LoVo (cell line): ENCODE measurements around the gene CIAPIN1.
A peak's percentile ranks its signal among the peaks of the same experiment; 100 is the strongest.
"Not testable (repeated sequence)": the region's sequence is repeated elsewhere in the genome, so short reads cannot be mapped to it uniquely, and the experiment has no call there.

ENCODE experiments used
- DNase-seq: peaks from one replicate; pipeline ENCODE4 v3.0.0-alpha.2; 2016; ENCODE audit warnings: low spot score

CIAPIN1 gene

DNA sequence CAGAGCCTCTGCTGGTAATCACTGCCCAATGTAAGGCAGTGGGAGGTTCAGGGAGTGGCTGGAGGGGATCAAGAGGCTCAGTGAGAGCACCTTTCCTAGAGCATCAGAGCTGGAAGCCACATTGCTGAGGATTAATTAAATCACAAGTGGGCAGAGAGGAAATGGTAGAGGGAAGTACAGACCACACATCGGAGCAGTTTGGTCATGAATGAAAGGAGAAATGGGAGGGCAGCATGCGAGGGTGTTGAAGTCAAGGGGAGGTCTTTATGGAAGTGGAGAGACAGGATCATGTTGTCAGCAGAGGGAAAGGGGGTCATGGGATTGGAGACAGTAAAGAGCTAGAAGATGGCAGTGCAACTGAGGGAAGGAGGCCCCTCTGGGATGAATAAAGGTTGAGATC, 40.3 kb downstream of the CIAPIN1 start:
- DNase-seq = no peak

DNA sequence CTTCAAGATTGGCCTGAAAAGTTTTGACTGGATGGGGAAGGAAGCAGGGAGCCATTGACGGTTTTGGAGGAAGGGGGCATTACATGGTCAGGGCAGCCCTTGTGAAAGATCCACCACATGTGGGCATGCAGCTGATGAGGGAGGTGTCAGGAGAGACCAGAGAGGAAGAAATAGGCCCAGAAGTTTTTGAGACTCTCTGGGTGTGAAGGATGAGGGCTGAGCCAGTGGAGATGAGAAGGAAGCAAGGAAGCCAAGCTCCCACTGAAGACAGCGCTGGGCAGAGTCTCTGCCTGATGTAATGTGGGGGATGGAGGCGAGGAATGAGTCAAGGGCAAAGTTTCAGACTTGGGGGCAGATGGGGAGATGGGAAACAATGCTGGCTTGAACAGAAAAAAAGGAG, 42.1 kb downstream of the CIAPIN1 start:
- no peak for DNase-seq

DNA sequence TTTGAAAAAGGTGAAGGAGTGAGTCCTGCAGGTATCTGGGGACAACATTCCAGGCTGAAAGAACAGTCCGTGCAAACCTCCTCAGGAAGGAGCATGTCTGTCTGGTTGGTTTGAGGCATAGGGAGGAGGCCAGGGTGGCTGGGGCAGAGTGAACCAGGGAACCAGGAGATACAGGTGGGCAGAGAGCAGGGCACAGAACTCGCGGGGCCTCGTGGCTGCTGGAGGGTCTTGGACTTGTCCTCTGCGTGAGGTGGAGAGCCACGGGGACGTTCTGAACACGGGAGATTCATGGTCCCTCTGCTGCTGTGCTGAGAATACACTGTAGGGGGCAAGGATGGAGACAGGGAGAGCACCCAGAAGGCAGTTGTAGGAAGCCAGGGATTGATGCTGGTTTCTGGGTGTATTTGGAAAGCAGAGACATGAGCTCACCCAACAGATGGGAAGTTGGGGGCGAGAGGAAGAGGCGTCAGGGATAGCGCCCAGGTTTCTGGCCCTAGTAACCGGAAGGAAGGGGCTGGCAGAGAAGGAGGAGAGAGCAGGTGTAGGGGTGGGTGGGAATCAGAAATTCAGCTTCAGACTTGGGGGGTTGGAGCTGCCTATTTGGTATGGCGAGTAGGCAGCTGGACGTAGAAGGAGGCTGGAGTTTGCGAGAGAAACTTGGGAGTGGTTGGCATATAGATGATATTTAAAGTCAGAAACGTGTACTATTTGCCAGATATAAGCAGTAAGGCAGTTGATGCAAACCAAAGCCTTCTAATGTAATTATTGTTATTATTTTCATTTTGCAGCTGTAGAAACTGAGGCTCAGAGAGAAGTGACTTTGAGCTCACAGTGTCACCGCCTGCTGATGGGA, 43.0 kb downstream of the CIAPIN1 start, which contains the start of gene CCL17:
TSS of gene CCL17 (plus strand) at position 803 of the 853 bp plus-strand sequence. CDS start 9,166 bp downstream, outside the sequence.
- no peak for DNase-seq

DNA sequence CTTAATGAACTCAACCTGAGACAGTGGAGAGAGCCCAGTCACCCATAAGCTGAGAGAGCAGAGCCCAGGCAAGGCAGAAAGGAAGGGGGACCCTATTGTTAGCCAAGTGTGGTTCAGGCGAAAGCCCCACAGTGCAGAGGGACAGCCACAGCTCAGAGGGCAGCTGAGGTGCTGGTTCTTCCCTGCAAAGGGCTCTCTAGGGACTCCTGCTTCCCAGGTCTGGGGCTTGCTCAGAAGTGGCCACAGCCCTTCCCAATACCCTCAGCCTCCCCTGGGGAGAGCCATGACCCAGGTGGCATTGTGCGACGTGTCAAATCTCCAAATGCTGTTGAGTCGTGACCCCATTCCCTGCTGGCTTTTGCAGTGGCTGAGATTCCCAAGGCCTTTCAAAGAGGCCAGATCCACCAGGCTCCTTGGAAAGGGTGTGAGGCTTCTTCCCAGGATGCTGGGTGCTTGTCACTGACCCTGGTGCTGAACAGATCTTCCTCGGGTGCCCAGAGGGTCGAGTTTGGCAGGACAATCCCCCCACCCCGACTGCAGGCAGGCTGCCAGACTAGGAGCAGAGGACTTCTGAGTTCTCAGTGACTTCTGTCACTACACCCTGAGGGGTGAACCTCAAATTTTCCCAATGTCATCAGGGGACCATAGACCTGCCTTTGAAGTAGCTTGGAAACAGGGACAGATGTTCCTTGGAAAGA, 45.1 kb downstream of the CIAPIN1 start:
- DNase-seq = no peak

DNA sequence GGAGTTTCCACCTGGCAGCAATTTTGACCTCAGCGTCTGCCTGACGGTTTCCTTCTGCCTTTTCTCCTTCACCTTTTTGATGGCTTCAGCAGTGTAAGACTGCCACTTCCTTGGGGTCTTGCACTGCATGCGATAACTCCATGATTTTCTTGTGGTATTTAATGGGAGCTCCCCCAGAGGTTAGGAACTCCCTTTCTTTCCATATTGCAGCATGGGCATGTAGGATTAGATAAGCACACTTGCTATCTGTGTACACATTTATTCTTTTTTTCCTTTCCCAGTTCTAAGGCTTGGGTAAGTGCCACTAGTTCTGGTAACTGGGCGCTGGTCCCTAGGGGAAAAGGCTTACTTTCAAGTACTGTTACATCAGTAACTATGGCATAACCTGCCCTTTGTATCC, 49.7 kb downstream of the CIAPIN1 start:
- not testable (repeated sequence) for DNase-seq

DNA sequence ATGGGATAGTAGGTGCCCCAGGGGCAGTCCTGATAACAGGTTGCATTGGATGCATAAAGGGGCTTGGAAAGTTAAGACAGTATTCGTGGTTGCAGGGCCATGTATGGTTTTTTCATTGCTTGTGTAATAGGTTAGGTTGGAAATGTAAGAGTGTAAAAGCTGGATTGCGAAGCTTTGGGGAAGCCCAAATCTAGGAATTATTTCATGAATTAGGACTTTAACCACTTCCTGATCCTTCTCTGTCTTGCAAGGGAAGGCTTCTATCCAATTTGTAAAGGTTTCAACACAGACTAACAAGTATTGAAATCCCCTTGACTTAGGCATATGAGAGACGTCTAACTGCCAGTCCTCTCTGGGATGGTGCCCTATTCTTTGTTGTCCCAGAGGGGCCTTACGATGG, 50.4 kb downstream of the CIAPIN1 start:
- no peak for DNase-seq

DNA sequence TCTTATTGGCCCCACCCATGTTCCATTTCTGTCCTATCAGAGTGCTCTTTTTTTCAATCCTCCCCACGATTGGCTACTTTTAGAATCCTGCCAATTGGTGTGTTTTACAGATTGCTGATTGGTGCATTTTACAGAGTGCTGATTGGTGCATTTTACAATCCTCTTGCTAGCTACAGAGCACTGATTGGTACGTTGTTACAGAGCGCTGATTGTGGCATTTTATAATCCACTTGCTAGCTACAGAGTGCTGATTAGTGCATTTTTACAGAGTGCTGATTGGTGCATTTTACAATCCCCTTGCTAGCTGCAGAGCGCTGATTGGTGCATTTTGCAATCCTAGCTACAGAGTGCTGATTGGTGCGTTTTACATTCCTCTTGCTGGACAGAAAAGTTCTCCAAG, 52.2 kb downstream of the CIAPIN1 start:
- no peak for DNase-seq

DNA sequence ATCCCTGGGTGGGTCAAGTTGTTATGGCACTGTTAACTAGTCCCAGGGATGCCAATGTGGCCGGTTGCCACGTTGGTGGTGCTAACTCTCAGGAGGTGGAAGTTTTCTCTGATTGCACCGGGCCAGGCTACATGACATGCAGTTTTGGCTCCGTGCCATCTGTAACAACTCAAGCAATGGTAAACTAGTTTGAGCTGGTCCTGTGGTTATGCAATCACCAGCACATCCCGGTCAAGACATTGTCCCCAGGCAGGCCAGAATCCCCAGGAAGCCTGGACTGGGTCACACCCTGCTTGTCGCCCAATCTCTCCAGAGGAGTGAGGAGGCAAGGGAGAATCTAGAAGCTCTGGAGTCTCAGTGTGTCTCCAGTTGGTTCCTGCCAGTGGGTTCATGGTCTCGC, 52.7 kb downstream of the CIAPIN1 start:
- peak; percentile 28 for DNase-seq

DNA sequence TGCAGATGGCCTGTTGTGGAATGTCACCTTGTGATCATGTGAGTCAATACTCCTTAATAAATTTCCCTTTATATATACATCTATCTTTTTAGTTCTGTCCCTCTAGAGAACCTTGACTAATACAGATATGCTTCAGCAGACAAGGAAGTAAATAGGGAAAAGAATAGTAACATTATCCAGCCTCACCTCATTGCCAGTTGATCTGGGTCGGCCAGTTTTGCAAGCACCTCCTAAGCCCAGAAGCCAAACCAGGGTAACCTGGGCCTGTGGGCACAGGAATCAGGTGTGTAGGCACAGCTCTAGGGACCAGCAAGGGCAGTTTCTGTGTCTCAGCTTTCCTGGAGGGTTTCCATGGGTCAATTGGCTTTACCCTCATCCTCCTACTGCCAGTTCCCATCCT, 54.5 kb downstream of the CIAPIN1 start:
- DNase-seq = no peak

DNA sequence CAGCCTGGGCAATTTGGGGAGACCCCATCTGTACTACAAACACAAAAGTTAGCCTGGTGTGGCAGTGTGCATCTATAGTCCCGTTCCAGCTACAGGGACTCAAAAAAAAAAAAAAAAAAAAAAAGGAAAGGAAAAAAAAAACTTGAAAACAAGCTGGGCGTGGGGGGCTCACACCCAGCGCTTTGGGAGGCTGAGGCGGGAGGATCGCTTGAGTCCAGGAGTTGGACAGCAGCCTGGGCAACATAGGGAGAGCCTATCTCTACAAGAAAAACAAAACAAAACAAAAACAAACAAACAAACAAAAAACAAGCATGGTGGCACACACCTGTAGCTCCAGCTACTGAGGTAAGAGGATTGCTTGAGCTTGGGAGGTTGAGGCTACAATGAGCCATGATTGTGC, 55.5 kb downstream of the CIAPIN1 start:
- DNase-seq = no peak

DNA sequence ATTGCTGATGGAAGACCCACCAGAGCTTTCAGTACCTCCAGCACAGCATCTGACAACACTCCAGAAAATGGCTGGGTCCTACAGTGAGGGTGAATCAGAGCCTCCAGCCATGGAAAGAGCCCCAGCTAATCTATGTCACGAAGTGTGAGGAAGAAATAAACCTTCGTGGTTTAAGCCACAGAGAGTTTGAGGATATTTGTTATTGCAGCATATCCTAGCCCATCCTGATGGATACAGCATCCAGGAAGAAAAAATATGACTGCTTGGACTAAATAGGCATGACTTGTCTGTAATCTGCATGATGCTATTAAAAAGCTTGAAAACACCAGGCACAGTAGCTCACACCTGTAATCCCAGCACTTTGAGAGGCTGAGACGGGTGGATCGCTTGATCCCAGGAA, 55.9 kb downstream of the CIAPIN1 start:
- no peak for DNase-seq

DNA sequence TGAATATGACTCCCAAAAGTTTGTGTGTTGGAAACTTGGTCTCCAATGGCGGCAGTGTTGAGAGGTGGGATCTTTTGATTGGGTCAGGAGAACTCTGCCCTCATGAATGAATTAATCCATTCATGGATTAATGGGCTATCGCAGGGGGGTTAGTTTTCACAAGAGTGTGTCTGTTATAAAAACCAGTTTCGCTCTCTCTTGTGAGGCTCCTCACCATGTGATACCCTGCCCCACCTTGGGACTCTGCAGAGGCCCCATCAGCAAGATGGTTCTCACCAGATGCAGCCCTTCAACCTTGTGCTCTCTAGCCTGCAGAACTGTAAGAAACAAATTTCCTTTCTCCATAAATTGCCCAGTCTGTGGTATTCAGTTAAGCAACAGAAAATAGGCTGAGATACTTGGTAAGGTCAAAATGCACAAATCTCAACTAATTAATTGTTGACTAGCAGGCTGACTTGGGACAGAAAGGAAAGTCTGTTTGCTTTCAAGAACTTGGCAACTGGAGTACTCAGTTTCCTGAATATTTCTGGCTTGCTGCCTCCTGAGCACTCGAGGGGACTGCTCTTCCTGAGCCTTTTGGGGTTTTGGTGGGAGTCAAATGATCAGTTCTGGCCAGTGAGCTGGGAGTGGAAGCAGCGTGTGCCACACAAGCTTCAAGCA, 56.4 kb downstream of the CIAPIN1 start:
- DNase-seq = no peak

DNA sequence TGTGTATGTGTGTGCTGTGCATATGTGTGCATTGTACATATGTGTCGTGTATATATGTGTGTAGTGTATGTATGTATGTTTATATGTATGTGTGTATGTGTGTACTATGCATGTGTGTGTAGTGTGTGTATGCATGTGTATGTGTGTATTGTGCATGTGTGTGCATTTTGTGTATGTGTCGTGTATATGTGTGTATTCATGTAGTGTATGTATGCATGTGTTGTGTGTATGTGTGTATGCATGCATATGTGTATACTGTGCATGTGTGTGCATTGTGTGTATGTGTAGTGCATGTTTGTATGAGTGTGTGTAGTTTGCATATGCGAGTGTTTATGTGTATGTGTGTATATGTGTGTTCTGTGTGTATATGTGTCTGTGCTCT, 58.1 kb downstream of the CIAPIN1 start:
- no peak for DNase-seq

DNA sequence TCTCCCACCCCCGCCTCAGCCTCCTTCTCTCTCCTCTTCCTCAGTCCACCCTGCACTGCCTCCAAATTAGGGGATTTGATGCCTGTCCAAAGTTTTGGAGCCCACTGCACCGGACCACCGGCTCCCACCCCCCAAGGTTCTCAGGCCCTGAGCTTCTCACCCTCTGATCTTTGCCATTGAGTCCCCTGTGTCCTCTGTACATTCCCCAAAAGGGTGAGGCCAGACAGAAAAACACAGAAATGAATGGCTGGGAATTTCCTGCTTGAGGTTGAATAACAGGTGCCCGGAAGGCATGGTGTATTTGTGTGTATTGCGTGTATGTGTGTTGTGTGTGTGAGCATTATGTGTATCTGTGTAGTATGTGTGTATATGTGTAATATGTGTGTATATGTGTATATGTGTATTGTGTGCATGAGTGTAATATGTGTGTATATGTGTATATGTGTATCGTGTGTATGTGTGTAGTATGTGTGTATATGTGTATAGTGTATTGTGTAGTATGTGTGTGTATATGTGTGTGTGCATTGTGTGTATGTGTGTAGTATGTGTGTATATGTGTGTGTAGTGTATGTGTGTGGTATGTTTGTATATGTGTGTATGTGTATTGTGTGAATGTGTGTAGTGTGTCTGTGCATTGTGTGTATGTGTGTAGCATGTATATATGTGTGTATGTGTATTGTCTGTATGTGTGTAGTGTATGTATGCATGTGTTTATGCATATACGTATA, 58.7 kb downstream of the CIAPIN1 start:
- no peak for DNase-seq

DNA sequence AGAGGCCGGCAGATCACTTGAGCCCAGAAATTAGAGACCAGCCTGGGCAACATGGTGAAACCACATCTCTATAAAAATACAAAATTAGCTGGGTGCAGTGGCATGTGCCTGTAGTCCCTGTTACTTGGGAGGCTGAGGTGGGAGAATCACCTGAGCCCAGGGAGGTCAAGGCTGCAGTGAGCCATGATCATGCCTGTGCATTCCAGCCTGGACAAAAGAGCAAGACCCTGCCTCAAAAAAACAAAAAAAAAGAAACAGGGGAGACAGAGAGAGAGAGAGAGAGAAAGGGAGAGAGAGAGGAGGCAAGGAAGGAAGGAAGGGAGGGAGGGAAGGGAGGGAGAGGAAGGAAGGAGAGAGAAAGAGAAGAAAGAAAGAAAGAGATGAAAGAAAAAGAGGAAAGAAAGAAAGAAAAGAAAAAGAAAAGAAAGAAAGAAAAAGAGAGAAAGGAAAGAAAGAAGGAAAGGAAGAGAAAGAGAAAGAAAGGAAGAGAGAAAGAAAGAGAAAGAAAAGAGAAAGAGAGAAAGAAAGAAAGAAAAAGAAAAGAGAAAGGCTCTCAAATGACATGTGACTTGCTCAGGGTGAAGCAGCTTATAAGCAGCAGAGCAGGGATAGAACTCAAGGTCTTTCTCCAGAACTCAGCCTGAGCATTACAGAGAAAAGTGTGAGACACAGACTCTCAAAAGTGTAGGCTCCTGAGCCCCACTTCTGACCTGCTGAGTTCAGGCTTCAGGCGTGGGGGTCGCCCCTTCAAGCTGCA, 59.4 kb downstream of the CIAPIN1 start:
- no peak for DNase-seq

DNA sequence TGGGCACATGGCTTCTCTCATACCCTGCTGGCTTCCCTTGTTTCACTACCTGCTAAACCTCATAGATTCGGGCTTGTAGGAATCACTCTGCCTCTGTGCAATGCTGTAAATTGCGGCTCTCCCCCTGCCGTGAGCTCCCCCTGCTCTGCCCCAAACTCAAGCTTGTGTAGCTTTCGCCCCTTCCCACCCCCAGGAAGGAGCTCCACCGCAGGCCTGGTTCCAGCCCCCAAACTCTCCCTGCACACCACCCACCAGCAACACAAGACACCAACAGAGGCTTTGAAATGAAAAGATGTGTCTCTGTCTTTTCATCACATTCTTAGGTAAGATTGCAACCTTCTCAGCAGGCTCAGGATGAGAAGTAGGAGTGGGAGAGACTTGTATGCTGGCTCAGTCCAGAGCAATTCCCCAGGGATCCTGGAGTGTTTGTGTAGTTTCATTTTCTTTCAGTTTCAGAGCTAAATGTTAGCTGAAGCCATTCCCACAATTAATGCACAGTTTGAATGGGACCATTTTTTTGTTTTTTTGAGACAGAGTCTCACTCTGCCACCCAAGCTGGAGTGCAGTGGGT, 60.7 kb downstream of the CIAPIN1 start:
- DNase-seq = no peak

DNA sequence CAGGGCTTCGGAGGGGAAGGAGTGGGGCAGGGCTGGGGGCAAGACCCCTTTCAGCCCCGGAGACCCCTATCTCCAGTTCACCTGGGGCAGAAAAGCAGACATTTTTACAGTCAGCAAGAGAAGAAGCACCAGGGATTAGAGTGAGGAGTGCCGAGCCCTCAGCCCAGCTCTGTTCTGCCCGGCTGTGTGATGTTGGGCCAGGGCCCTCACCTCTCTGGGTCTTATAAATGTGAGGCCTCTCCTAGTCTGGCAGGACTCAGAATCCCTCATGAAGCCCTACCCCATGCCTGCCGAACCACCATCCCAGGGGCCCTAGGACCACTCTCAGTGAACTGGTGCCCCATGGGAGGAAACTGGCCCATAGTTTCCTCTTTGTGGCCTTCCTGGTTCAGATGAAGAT, 62.1 kb downstream of the CIAPIN1 start:
- no peak for DNase-seq

DNA sequence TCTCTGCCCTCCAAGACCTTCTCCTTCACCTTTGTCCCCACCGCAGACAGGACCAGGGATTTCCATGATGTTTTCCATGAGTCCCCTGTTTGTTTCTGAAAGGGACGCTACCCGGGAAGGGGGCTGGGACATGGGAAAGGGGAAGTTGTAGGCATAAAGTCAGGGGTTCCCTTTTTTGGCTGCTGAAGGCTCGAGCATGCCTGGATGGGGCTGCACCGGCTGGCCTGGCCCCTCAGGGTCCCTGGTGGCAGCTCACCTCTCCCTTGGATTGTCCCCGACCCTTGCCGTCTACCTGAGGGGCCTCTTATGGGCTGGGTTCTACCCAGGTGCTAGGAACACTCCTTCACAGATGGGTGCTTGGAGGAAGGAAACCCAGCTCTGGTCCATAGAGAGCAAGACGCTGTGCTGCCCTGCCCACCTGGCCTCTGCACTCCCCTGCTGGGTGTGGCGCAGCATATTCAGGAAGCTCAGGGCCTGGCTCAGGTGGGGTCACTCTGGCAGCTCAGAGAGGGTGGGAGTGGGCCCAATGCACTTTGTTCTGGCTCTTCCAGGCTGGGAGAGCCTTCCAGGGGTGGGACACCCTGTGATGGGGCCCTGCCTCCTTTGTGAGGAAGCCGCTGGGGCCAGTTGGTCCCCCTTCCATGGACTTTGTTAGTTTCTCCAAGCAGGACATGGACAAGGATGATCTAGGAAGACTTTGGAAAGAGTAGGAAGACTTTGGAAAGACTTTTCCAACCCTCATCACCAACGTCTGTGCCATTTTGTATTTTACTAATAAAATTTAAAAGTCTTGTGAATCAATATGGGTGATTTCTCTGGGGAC, 62.7 kb downstream of the CIAPIN1 start:
- no peak for DNase-seq

DNA sequence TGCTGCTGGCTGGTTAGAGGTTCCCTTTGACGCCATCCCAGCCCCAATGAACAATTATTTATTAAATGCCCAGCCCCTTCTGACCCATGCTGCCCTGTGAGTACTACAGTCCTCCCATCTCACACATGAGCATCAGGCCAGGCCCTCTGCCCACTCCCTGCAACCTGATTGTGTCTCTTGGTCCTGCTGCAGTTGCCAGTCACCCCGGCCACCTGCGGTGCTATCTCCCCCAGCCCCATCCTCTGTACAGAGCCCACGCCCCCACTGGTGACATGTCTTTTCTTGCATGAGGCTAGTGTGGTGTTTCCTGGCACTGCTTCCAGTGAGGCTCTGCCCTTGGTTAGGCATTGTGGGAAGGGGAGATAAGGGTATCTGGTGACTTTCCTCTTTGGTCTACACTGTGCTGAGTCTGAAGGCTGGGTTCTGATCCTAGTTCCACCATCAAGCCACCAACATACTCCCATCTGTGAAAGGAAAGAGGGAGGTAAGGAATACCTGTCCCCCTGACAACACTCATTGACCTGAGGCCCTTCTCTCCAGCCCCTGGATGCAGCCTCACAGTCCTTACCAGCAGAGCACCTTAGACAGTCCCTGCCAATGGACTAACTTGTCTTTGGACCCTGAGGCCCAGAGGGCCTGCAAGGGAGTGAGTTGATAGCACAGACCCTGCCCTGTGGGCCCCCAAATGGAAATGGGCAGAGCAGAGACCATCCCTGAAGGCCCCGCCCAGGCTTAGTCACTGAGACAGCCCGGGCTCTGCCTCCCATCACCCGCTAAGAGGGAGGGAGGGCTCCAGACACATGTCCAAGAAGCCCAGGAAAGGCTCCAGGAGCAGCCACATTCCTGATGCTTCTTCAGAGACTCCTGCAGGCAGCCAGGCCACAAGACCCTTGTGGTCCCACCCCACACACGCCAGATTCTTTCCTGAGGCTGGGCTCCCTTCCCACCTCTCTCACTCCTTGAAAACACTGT, 63.6 kb downstream of the CIAPIN1 start:
- DNase-seq = peak; percentile 8
